Natural killer cell (primary cell): Measurements from ENCODE around the gene ALG6. TPM values are rescaled to one million over a fixed set of nuclear protein-coding genes. Genes with fewer than 3 reads are reported as not detected.

Experiments
- ATAC-seq, 3 donors: fragments of 150-1000 bp in 2 of 3; fragments of 200-7000 bp in 1 of 3; cut with Tn5 transposase; 1 replicate in 1 of 3; 2 replicates in 2 of 3; pipeline ENCODE4 v1.10.0; 2021; ENCODE audit warnings: mild to moderate bottlenecking in 2 of 3, moderate library complexity in 2 of 3
- DNase-seq, 2 donors: peaks; one replicate each; pipeline versions ENCODE4 v3.0.0 to v3.0.0-alpha.2; 2013 to 2021; ENCODE audit warnings: mixed read lengths in 1 of 2
- H3K27ac ChIP-seq: one replicate; pipeline ENCODE4 v1.5.1; 2013; ENCODE audit warnings: mild to moderate bottlenecking, low read length
- H3K27me3 ChIP-seq: one replicate; pipeline ENCODE4 v1.6.1; 2013; ENCODE audit warnings: low read length; ENCODE audit not compliant: control insufficient read depth, insufficient read depth
- H3K36me3 ChIP-seq: one replicate; pipeline ENCODE4 v1.6.1; 2013; ENCODE audit warnings: low read length; ENCODE audit not compliant: control insufficient read depth, insufficient read depth
- H3K4me1 ChIP-seq: one replicate; pipeline ENCODE4 v1.6.1; 2013; ENCODE audit warnings: low read length; ENCODE audit not compliant: control insufficient read depth, insufficient read depth
- H3K4me3 ChIP-seq: one replicate; pipeline ENCODE4 v1.5.1; 2013; ENCODE audit warnings: low read length
- H3K9me3 ChIP-seq: one replicate; pipeline ENCODE4 v1.6.1; 2013; ENCODE audit warnings: low read length; ENCODE audit not compliant: control insufficient read depth, insufficient read depth
- H3K27ac Mint-ChIP-seq, 2 donors: one replicate each; pipeline ENCODE4 v1.8.0; 2022; ENCODE audit warnings: mild to moderate bottlenecking in 2 of 2, mixed read lengths in 2 of 2, moderate library complexity in 1 of 2
- H3K27me3 Mint-ChIP-seq, 2 donors: one replicate each; pipeline ENCODE4 v1.8.0; 2022; ENCODE audit warnings: low read depth in 2 of 2, mixed read lengths in 2 of 2
- H3K36me3 Mint-ChIP-seq: one replicate; pipeline ENCODE4 v1.8.0; 2022; ENCODE audit warnings: mixed read lengths
- H3K4me1 Mint-ChIP-seq, 2 donors: one replicate each; pipeline ENCODE4 v1.8.0; 2022; ENCODE audit warnings: mixed read lengths in 2 of 2
- H3K4me3 Mint-ChIP-seq: one replicate; pipeline ENCODE4 v1.8.0; 2022; ENCODE audit warnings: mild to moderate bottlenecking, moderate library complexity, mixed read lengths
- H3K9me3 Mint-ChIP-seq, 2 donors: one replicate each; pipeline ENCODE4 v1.8.0; 2022; ENCODE audit warnings: mixed read lengths in 2 of 2
- CTCF ChIP-seq: fragments of 200-600 bp; IDR thresholded peaks from one replicate; pipeline ENCODE4 v1.8.0; 2022; ENCODE audit warnings: antibody characterized with exemption
- WGBS: methylation state at CpG from one replicate; pipeline ENCODE4 v1.1.7; 2013; ENCODE audit warnings: missing lambda C conversion rate; ENCODE audit not compliant: insufficient coverage; 5-methylcytosine and 5-hydroxymethylcytosine counted together
- intact Hi-C: fragments of 100-400 bp; cut with micrococcal nuclease; formaldehyde crosslinking; loops from one replicate; pipeline ENCODE4 v1.14.2; 2022
- total RNA-seq, 4 donors: library from RNA; stranded (reverse); fragments of 120-200 nt in 1 of 4; gene quantifications; one replicate each; pipeline versions ENCODE4 v1.2.3 to v1.2.4, GENCODE V29; 2013 to 2022

Gene ALG6
- total RNA-seq, 3 donors from 2014 or later (not counting 1 experiment from before 2014, with no cell fraction given) = 21.3 to 28.0 (median 23.4) TPM

- Histone ChIP-seq H3K4me1 (no peaks in the 10 kb centered on the region), H3K27me3 (no peaks in the 10 kb centered on the region), H3K36me3 (peaks cover 10% of the 10 kb centered on the region), H3K9me3 (no peaks in the 10 kb centered on the region), H3K27ac (no peak overlapping the region), H3K4me3 (no peak overlapping the region)
- H3K27ac Mint-ChIP-seq = no peak overlapping the region
- no peak for TF ChIP-seq CTCF
- WGBS = 100% methylated on average over 1 of the region's 2 CpGs
- H3K27me3 Mint-ChIP-seq = no peaks in the 10 kb centered on the region
- H3K4me3 Mint-ChIP-seq = no peak overlapping the region
- H3K9me3 Mint-ChIP-seq = no peaks in the 10 kb centered on the region
- no peaks in the 10 kb centered on the region for H3K36me3 Mint-ChIP-seq
- intact Hi-C loops = no loop called here
- ATAC-seq = no peak
- peaks cover 15 to 26% of the 10 kb centered on the region in 2 donors for H3K4me1 Mint-ChIP-seq
- no peak for DNase-seq
Observed at GRCh38 chr1:63379583-63379982, 12.2 kb downstream of the ALG6 start.

- peaks cover 32 to 43% of the 10 kb centered on the region in 2 donors for H3K4me1 Mint-ChIP-seq
- no peaks in the 10 kb centered on the region for H3K4me1 ChIP-seq
- H3K27me3 ChIP-seq = no peaks in the 10 kb centered on the region
- TF ChIP-seq CTCF = no peak
- no peak overlapping the region for H3K27ac ChIP-seq
- no CpG with 5 or more reads among the region's 1 CpG for WGBS
- H3K36me3 ChIP-seq = peaks cover 4% of the 10 kb centered on the region
- ATAC-seq (no peak), DNase-seq (no peak)
- H3K36me3 Mint-ChIP-seq = no peaks in the 10 kb centered on the region
- H3K9me3 Mint-ChIP-seq = no peaks in the 10 kb centered on the region
- no peak overlapping the region for H3K4me3 Mint-ChIP-seq
- no peaks in the 10 kb centered on the region for H3K27me3 Mint-ChIP-seq
- no peaks in the 10 kb centered on the region for H3K9me3 ChIP-seq
- H3K4me3 ChIP-seq = no peak overlapping the region
- intact Hi-C loops = no loop called here
- no peak overlapping the region for H3K27ac Mint-ChIP-seq
Observed at GRCh38 chr1:63381741-63382140, 14.3 kb downstream of the ALG6 start.

DNA sequence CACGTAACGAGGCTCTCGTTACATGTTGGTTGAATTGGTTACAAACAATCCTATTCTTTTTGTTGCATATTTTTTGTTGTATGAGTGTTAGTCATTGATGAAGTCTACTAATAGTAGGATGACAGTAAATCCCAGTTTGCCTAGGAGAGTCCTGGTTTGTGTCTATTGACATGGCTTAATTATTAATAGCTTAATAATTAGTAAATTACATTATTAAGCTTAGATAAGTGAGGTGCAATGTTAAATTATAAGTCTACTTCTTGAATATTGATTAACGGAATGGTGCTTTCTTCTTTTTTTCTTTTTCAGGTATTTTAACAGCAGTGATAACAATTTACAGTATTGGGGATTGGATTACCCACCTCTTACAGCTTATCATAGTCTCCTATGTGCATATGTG lies 34.5 kb downstream of the ALG6 start:
- Mint-ChIP-seq H3K27me3 (no peaks in the 10 kb centered on the region), H3K9me3 (no peaks in the 10 kb centered on the region), H3K36me3 (peaks cover 7% of the 10 kb centered on the region), H3K4me1 (no peaks in the 10 kb centered on the region), H3K4me3 (no peak overlapping the region), H3K27ac (no peak overlapping the region)
- Histone ChIP-seq H3K36me3 (peaks cover 34% of the 10 kb centered on the region), H3K4me3 (no peak overlapping the region), H3K4me1 (no peaks in the 10 kb centered on the region), H3K27ac (no peak overlapping the region), H3K9me3 (no peaks in the 10 kb centered on the region), H3K27me3 (no peaks in the 10 kb centered on the region)
- no peak for TF ChIP-seq CTCF
- DNase-seq (no peak), ATAC-seq (no peak)
- WGBS = 67% methylated on average over 3 of the region's 4 CpGs
- intact Hi-C loops = no loop called here

- H3K9me3 Mint-ChIP-seq = no peaks in the 10 kb centered on the region
- intact Hi-C loops = no loop called here
- H3K4me1 Mint-ChIP-seq = no peaks in the 10 kb centered on the region
- H3K4me3 ChIP-seq = no peak overlapping the region
- peaks cover 7% of the 10 kb centered on the region for H3K36me3 Mint-ChIP-seq
- TF ChIP-seq CTCF = no peak
- H3K27me3 ChIP-seq = no peaks in the 10 kb centered on the region
- peaks cover 33% of the 10 kb centered on the region for H3K36me3 ChIP-seq
- H3K27ac ChIP-seq = no peak overlapping the region
- H3K27ac Mint-ChIP-seq = no peak overlapping the region
- WGBS = no CpG with 5 or more reads among the region's 3 CpGs
- H3K4me1 ChIP-seq = no peaks in the 10 kb centered on the region
- DNase-seq = no peak
- peak in 1 of 3 donors; percentile 85 for ATAC-seq
- no peaks in the 10 kb centered on the region for H3K9me3 ChIP-seq
- H3K27me3 Mint-ChIP-seq = no peaks in the 10 kb centered on the region
- no peak overlapping the region for H3K4me3 Mint-ChIP-seq
Observed at GRCh38 chr1:63403386-63403785, 36.0 kb downstream of the ALG6 start.
